ENCODE results near the gene MEN1.

DNA sequence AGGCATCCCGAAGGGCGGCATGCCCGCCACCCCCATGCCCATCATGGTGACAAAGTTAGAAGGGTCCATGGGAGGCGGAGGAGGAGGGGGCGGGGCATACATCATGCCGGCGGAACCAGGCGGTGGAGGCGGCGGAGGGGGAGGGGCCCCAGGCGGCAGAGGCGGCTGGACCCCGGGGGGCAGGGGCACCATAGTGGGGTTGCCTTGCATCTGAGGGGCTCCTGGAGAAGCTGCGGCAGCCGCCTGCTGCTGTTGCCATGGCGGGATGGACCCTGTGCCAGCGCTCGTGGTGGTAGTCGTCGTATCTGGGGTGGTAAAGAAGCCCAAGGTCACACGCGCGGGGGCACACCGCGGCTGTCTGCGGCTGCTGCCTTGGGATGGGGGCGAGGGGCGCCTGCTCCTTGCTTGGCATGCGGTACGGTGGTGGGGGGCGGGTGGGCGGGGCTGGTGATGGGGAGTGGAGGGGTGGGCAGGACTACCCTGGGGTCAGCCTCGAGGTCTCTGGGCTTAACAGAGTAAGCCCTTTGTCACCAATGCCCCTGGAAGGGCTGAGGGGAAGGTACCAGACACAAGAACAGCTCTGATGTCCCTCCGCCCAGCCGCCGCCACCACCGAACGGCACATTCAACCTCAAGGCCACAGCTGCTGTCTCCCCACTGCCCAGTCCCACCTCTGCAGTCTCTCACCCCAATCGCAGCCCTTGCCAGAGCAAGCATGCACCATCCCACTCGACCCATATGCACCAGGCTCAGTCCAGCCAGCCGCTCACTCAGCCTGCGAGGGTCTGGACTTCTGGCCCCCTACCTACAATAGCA, 44.3 kb downstream of the MEN1 start:
- no peak for TF ChIP-seq TARDBP (IDR thresholded peaks at IDR 0.05)
- no peak for TF ChIP-seq SUZ12 (IDR thresholded peaks at IDR 0.05)
- no peak for TF ChIP-seq LEF1 (IDR thresholded peaks at IDR 0.05; ENCODE audit: borderline replicate concordance)
- TF ChIP-seq, protein P1, sequence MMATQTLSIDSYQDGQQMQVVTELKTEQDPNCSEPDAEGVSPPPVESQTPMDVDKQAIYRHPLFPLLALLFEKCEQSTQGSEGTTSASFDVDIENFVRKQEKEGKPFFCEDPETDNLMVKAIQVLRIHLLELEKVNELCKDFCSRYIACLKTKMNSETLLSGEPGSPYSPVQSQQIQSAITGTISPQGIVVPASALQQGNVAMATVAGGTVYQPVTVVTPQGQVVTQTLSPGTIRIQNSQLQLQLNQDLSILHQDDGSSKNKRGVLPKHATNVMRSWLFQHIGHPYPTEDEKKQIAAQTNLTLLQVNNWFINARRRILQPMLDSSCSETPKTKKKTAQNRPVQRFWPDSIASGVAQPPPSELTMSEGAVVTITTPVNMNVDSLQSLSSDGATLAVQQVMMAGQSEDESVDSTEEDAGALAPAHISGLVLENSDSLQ (IDR thresholded peaks at IDR 0.05), result no peak
- TF ChIP-seq FOXK2 (IDR thresholded peaks at IDR 0.05), result no peak
- TF ChIP-seq SP1 (IDR thresholded peaks at IDR 0.05), result no peak
- no peak for TF ChIP-seq BHLHE40 (IDR thresholded peaks at IDR 0.05; ENCODE audit: borderline replicate concordance)
- no peak for TF ChIP-seq L3MBTL2 (conservative IDR thresholded peaks at IDR 0.05)
- TF ChIP-seq ZNF384 (IDR thresholded peaks at IDR 0.05), result no peak
- TF ChIP-seq FOXA1 (IDR thresholded peaks at IDR 0.05), result no peak
- no peak for TF ChIP-seq HDGF (IDR thresholded peaks at IDR 0.05; ENCODE audit: borderline replicate concordance)
- TF ChIP-seq FOXM1 (IDR thresholded peaks at IDR 0.05; ENCODE audit: borderline replicate concordance), result no peak
- no peak for TF ChIP-seq ARNT (IDR thresholded peaks at IDR 0.05)
